GM12891 (cell line): ENCODE data around the gene SLC12A3.
A peak's percentile ranks its signal among the peaks of the same experiment; 100 is the strongest.

Experiments used
- PAX5 ChIP-seq: IDR thresholded peaks from 2 replicates; pipeline ENCODE4 v1.6.1; 2011; ENCODE audit warnings: low read length, moderate library complexity, mild to moderate bottlenecking; ENCODE audit not compliant: insufficient read depth, severe bottlenecking
- POLR2A ChIP-seq: IDR thresholded peaks from 2 replicates; pipeline ENCODE4 v1.6.1; 2011; ENCODE audit warnings: low read depth, low read length, control low read depth
- POLR2AphosphoS5 ChIP-seq: IDR thresholded peaks from 2 replicates; pipeline ENCODE4 v1.6.1; 2011; ENCODE audit warnings: low read depth, low read length, control low read depth
- POU2F2 ChIP-seq: IDR thresholded peaks from 2 replicates; pipeline ENCODE4 v1.6.1; 2011; ENCODE audit warnings: low read depth, mild to moderate bottlenecking, control low read depth, low read length, moderate library complexity
- SPI1 ChIP-seq: IDR thresholded peaks from 2 replicates; pipeline ENCODE4 v1.6.1; 2011; ENCODE audit warnings: low read depth, low read length, control low read depth
- TAF1 ChIP-seq: IDR thresholded peaks from 2 replicates; pipeline ENCODE4 v1.6.1; 2011; ENCODE audit warnings: low read depth, low read length, control low read depth

DNA sequence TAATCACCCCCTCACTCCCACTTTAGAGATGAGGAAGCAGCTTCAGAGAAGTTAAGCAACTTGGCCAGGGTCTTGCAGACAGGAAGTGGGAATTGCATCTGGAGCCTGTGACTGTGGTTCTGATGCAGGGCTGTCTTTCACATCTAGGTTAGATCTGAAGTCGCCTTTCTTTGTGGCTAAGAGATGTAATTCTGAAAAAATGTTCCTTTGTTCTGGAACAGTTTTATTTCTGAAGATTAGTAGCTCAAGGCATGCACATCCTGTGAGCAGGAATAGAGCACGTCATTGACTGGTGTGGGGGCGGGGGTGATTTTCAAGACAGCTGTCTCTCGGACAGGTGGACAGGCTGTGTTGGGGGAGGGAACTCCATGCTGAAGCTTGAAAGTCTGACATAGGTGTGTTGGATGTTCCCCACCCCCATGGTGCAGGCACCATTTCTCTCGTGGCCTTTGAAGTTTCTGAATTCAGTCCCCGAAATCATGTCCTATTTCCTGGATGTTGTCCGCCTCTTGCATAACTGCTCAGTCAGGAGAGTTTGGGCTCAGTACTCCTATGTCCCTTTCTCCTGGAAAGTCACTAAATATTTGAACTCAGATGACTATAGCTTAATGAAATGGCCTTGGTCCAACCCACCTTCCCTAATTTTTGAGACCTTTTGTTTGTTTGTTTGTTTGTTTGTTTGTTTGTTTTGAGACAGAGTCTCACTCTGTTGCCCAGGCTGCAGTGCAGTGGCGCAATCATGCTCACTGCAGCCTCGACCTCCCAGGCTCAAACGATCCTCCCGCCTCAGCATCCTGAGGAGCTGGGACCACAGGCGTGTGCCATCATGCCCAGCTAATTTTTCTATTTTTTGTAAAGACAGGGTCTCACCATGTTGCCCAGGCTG is 45.9 kb downstream of the SLC12A3 start:
- TF ChIP-seq SPI1, result peak; percentile 81
- no peak for TF ChIP-seq POLR2A
- no peak for TF ChIP-seq TAF1
- TF ChIP-seq POLR2AphosphoS5, result no peak
- no peak for TF ChIP-seq PAX5
- no peak for TF ChIP-seq POU2F2
